ENCODE data around the gene CD70.
"Not testable (repeated sequence)": the region's sequence is repeated elsewhere in the genome, so short reads cannot be mapped to it uniquely, and the experiment has no call there.

CD70 gene

DNA sequence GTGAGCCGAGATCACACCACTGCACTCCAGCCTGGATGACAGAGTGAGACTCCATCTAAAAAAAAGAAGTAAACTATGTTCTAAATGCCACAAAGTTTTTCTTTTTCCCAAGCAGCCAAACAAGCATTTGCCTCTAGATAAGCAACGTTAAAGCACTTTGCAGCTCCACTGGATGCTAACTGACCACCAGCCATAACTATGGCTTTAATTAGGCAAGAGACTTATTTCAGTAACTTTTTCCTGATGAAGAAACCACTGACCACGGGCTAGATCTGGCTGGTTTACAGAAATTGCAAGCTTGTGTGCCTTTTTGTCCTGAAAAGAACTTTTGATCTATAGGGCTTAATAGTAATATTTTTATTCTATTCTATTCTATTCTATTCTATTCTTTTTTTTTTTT is 22.1 kb downstream of the CD70 start:
- DNase-seq: no peak

DNA sequence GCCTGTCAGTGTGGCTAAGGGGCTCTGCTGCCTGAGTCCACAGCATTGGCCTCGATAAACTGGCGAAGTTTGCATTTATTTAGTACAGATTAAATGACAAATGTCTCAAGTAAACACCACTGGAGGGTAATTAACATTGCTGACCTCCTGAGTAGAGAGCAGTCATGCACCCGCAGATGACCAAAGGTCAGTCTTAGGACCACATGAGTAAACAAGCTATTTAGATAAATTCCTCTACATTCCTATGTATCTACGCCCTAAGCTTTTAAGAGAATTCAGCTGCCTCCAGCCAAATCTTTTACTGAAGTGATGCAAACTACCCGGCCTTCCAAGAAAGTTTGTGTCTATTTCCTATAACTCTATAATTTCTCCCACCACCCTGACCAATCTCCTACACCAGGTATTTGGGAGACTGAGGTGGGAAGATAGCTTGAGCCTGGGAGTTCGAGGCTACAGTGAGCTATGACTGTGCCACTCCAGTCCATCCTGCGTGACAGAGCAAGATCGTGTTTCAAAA is 22.9 kb downstream of the CD70 start:
- no peak for DNase-seq

DNA sequence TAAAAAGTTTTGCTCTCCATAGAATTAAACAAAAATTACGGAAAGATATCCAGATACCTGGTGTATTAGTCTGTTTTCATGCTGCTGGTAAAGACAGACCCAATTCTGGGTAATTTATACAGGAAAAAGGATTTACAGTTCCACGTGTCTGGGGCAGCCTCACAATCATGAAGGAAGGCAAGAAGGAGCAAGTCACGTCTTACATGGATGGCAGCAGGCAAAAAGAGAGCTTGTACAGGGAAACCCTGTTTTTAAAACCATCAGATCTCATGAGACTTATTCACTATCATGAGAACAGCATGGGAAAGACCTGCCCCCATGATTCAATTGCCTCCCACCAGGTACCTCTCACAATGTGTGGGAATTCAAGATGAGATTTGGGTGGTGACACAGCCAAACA is 24.2 kb downstream of the CD70 start:
- DNase-seq: not testable (repeated sequence)

DNA sequence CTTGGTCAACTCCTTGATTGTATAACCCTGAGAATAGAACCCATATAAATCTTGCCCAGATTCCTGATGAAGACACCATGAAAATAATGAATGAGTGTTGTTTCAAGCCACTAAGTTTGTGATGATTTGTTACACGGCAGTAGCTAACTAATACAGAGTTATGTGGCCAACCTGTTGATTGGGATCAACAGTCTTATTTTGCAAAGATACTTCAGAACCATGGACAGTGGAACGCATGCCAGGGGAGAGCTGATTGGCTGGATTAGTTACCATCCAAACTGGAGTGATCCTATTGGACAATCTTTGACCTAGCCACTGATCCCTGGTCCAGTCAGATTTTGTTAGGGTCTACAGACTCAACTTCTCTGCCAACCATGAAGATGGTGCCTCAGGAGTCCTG is 26.6 kb downstream of the CD70 start:
- DNase-seq: no peak

DNA sequence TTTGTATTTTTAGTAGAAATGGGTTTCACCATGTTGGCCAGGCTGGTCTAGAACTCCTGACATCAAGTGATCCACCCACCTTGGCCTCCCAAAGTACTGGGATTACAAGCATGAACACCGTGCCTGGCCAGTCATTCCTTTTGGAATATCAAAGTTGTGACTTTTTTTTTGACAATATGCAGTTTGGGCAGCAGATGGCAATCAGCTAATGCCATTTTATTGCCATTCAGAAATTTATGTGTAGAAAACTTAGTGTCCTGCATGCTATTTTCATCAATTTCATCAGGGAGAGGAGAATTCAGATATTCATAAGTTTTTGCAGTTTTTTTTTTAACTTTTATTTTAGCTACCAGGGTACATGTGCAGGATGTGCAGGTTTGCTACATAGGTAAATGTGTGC is 28.5 kb downstream of the CD70 start:
- not testable (repeated sequence) for DNase-seq

DNA sequence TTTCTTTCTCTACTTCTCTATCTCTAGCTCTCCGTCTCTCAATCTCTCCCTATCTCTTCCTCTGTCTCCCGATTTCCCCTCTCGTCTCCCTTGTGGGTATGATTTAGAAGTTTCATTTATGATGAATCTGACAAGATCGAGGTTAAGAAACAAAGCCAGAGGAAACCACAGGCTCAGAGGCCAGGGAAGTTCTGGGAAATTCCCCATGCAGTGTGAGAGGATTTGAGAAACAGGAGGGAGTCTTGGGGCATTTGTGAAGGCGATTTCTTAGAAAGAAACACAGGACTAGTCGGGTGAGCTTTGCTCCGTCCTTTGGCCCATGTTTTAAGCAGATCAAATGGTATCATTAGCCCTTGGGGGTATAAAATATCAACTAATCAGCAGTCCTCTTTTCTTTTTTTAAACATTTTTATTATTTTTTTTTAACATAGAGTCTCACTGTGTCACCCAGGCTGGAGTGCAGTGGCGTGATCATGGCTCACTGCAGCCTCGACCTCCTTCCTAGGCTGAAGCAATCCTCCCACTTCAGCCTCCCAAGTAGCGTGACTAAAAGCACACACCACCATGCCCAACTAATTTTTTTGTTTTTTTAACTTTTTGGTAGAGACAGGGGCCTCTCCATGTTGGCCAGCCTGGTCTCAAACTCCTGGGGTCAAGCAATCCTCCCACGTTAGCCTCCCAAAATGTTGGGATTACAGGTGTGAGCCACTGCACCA is 34.3 kb downstream of the CD70 start:
- no peak for DNase-seq

DNA sequence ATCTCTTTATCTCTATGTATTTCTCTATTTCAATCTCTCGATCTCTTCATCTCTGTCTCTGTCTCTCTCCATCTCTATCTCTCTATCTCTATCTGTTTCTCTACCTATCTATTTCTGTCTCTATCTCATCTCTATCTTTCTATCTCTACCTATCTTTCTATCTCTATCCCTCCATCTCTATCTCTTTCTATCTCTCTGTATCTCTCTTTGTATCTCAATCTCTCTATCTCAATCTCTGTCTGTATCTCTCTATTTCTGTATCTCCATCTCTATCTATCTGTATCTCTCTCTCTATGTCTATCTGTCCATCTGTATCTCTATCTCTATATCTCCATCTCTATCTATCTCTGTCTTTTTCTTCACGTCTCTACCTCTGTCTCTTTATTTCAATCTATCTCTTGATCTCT is 34.9 kb downstream of the CD70 start:
- DNase-seq: no peak

DNA sequence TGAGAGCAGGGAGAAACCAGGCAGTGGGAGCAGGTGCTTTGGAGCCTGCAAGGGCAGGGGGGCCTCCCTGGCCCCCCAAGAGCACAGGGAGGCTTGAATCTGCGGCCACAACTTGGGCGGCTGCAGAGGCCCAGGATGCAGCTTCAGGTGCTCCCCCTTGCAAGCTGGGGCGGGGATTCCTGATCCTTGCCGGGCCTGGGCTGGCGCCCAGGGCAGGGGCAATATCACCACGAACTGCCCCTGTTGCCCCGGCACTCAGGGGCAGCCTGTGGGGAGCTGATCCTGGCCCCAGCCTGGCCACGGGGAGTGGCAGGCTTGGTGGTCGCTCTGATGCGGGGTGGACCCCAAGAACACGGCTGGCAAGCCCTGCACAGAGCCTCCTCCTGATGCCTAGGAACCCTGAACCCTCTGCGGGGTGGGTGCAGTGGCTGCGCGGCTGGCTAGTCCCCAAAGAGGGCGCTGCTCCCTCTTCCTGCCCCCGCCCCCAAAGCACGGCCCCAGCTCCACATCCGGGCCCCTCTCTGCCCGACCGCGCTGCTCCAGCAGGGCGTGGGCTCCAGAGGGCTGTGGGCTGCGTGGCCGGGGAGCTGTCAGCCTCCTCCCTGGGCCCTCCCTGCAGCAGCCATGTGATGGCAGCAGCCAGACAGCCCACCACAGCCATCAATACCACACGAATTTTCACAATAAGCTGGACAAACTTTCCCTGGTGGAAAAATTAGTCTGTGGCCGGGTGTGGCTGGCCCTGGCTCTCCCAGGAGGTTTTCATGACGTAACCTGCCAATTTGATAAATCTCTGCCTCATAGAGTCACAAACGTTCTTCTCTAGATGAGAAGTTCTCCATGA is 39.1 kb downstream of the CD70 start:
- DNase-seq: peak; percentile 32

DNA sequence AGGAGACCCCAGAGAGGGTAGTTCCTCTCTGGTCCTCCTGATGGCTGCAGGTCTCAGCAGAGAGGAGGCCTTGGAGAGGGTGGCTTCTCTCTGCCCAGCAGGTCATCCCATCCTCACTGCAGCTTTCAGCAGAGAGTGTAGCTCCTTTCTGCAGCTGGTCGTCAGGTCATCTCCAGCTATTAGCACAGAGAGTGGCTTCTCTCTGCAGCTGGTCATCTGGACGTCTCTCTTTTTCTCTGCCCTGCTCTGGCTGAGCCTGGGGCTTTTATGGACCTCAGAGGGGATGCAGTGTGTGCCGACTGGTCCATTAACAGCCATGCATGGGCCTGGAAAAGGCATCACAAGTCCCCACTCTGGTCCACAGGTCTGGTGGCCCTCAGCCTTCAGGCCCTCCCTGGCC is 39.9 kb downstream of the CD70 start:
- DNase-seq: no peak

DNA sequence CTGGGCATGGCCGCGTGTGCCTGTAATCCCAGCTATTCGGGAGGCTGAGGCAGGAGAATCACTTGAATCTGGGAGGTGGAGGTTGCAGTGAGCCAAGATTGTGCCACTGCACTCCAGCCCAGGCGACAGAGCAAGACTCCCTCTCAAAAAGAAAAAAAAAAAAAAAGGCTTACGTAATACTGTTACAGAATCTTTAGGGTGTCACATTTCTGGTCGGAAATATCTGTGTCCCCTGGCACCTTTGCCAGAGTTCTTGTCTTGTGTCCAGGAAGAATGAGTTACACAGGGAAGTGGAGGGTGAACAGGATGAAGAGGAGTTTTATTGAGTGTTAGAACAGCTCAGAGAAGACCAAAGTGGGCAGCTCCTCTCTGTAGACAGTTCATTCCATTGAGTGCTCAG is 40.3 kb downstream of the CD70 start:
- DNase-seq: not testable (repeated sequence)

DNA sequence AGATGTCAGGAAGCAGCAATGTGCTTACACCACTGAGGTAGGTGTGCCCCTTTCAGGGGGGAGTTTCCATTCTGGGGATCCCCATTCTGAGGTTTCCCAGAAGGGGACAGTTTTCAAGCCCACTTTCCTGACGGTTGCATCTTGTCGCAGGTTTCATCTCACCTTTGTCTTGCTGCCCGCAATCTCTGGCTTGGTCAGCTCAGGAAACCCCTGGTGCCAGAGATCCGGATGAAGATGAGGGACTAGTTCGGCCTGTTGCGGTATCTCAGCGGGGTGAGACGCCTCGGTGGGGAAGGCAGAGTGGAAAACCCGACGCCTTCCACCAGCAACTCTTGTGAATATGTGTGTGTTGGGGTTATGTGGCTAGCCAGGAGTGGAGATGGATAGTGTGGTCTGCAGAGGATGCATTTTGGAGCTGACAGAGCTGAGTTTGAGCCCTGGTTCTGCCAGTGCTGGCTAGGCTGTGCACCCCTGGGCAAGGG is 47.0 kb downstream of the CD70 start:
- no peak for DNase-seq

DNA sequence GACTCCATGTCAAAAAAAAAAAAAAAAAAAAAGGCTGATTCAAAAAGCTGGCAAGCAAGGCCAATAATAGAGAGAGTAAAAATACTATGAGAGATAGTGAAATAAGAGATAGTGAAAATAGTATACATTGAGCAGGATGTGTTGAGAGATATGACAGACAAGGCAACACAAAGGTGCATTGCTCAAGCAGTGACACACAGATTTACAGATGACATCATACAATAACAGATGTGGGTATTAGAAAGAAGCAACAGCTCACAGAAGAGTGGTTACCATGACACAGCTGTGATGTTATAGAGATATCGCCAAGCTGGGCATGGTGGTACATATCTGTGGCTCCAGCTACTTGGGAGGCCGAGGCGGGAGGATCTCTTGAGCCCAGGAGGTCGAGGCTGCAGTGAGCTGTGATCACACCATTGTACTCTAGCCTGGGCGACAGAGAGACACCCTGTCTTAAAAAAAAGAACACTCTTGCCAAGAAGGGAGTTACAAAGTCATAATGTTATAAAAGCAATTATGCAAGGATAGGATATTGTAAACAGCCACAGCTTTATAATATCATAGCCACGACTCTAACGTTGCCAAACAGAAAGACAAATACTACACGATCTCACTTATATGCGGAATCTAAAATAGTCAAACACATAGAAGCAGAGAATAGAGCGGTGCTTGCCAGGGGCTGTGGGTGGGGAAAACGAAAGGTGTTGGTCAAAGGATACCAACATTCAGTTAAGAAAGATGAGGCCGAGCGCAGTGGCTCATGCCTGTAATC is 49.8 kb downstream of the CD70 start:
- DNase-seq: no peak

DNA sequence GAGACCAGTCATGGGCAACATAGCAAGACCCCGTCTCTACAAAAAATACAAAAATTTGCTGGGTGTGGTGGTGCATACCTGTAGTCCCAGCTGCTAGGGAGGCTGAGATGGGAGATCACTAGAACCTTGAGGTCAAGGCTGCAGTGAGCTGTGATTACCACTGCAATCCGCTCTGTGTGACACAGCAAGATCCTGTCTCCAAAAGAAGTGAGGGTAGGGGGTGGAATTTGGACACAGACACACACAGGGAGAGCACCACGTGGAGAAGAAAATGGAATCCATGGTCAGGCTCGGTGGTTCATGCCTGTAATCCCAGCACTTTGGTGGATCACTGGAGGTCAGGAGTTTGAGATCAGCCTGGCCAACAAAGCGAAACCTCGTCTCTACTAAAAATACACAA is 51.4 kb downstream of the CD70 start:
- no peak for DNase-seq

Data from activated CD4-positive, alpha-beta T cell treated with anti-CD3 and anti-CD28 coated beads for 1 hour (primary cell).